ENCODE data around the gene KRT38.

KRT38 gene

GRCh38 chr17:41440531-41441033 is at the start of gene KRT38:
KRT38 (minus strand) TSS chr17:41440983; CDS start chr17:41440921, 62 bp downstream.
- no peak for DNase-seq

DNA sequence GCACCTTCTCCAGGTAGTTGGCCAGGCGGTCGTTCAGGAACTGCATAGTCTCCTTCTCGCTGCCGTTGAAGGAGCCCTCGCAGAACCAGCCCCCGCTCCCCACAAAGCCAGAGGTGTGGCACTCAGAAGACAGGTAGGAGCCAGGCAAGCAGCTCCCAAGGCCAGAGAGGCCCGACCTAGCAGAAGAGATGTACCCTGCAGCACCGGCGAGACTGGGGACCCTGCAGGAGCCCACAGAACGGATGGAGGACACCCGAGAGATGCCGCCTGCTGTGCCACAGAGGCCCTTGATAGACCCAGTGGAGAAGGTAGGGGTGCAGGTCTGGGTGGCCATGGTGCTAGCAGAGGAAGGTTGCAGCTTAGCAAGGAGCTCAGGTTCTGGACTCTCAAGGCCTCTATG is 48.7 kb upstream of the KRT38 start, which contains the start of gene KRT36:
Gene KRT36, minus strand, starts transcription at position 380 of the 400 bp plus-strand sequence. Its CDS starts 46 bp downstream, at position 334.
- DNase-seq: no peak

DNA sequence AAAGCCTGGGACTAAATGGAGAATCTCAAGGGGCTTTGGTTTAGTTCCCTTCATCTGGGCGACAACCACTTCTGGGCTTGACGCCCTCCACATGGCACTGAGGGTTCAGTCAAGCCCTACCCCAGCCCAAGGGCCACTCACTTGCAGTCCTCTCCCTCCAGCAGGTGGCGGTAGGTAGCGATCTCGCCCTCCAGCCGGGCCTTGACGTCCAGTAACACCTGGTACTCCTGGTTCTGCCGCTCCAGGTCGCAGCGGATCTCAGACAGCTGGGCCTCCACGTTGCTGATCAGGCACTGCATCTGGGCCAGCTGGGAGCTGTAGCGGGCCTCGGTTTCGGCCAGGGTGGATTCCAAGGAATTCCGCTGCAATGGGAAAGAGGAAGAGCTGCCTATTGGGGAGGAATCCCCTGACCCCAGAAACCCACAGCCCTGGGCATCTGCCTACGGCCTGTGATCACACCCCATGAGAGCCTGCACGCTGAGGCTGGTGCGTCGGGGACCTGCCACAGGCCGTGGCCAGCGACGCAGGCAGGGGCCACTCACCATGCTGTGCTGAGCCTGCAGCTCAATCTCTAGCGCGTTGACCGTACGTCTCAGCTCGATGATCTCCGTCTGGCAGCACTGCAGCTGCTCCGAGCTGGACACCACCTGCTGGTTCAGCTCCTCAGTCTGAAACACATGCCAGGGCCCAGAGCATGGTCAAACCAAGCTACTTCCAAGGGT is 46.2 kb upstream of the KRT38 start:
- peak in 1 of 2 experiments; percentile 15 for DNase-seq

GRCh38 chr17:41486316-41486715 is 45.5 kb upstream of the KRT38 start:
- no peak for DNase-seq

- no peak for DNase-seq
Observed at GRCh38 chr17:41484920-41485904, 44.4 kb upstream of the KRT38 start.

GRCh38 chr17:41483991-41484826 is 43.4 kb upstream of the KRT38 start:
- no peak for DNase-seq

DNA sequence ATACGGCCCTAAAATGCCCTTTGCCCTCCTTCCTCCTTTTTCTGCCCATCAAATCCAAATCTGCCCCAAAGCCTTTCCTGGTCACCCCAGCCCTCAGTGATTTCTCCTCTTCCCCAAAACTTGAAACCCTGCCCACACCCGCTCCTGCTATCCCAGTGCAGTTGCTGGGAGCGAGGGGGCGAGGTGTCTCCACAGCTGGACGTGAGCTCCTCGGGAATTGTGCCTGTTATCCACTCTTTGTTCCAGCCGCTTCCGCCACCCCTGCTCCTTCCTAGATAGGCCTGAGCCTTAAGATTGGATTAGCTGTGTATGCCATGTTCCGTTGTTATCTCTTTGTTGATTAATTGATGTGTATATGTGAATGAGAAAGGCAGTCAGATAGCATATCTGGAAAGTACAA is 42.7 kb upstream of the KRT38 start:
- no peak for DNase-seq

DNA sequence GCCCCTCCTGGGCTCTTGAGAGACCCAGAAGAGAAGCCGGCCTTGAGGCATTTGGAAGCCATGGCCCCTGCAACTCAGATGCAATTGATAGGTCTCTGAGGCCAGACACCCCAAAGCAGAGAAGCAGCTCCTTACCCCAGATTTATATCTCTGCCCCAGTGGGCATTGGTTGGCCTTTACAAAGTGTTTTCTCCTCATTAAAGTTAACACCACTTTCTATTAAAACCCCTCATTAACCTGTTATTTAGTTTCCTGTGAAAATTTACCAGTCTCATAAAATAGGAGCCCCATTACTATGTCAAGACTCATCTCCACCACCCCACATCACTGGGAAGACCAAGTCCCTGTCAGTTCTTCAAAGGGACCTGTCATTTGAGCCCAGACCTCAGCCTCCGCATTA is 40.3 kb upstream of the KRT38 start, which contains the start of gene KRT35:
Gene KRT35, minus strand, starts transcription at position 116 of the 400 bp plus-strand sequence. Its CDS starts 54 bp downstream, at position 62.
- DNase-seq: no peak

GRCh38 chr17:41480581-41480980 is 39.8 kb upstream of the KRT38 start:
- no peak for DNase-seq

DNA sequence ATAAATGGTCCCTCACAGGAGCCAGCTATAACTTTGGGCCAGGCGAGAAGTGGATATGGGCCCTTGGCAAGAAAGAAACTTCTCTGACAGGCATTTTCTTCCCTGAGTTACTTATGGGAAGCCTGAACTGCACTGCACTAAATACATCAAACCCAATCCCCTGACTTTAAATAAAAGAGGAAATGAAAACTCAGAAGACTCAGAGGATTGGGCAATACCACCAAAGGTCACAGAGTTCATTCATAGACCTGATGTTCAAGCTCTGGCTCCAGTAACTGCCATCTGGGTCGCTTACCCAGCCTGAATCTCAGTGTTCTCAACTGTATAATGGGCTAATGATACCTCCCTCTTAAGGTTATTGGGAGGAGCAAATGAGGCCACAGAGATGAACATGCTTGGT is 39.4 kb upstream of the KRT38 start:
- no peak for DNase-seq

- no peak for DNase-seq
Observed at GRCh38 chr17:41478237-41478636, 37.5 kb upstream of the KRT38 start.

GRCh38 chr17:41476866-41477815 is 36.4 kb upstream of the KRT38 start:
- no peak for DNase-seq

DNA sequence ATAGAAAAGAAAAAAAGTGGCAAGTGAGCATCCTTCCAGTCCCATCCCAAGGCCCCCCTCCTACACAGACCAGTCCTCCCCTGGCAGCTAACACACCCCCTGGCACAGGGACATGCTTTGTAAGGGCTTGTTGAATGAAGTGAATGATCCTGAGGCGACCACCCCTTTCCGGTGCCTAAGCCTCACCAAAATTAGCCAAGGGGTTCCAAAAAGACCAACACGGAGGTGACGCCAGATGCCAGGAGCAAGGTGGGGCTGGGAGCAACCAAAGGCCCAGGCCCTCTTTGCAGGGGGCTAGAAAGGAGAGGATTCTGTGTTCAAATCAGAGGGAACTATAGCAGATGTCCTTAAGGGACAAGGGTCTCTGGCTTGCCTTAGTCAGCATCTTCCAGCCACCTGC is 34.6 kb upstream of the KRT38 start:
- DNase-seq: no peak

GRCh38 chr17:41474863-41475262 is 34.1 kb upstream of the KRT38 start:
- DNase-seq: no peak

DNA sequence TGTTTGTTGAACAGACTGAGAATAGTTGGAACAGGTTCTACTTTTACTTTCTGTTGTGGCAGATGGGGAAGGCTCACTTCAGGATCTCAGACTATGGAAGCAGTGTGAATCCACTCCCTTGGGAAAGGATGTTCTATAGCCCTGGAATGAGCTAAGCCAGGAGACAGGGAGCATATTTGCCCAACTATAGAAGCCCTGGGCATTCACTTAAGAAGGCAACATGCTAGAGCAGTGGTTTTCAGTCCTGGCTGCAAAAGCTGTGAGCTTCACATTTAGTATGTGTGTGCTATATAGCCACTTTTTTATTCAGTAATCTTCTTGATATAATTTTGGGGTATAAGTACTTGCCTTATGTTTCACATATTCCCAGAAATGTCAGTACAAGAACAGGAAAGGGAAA is 27.6 kb upstream of the KRT38 start:
- no peak for DNase-seq

DNA sequence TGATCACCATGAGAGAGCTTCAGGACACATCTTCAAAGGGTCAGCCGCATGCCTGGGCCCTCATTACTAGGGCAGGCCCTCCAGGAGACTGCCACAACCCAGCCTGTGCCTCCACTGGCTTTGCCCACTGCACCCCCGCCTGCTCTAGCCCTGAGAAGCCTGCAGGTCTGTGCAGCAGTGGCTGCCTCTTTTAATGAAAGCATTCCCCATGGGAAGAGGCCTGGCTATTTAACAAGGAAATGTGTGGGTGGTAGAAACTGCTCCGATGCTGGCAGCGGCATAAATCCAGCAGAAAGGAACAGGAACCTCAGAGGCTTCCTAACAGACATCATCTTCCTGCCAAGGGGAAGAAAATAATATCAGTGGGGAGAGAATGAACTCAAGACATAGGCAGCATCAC is 26.8 kb upstream of the KRT38 start:
- DNase-seq: no peak

- DNase-seq: no peak
Observed at GRCh38 chr17:41466988-41467387, 26.2 kb upstream of the KRT38 start, which contains the start of gene KRT32. KRT32 (minus strand) TSS chr17:41467386; CDS start chr17:41467325, 61 bp downstream.

- DNase-seq: no peak
Observed at GRCh38 chr17:41464682-41465081, 23.9 kb upstream of the KRT38 start.

DNA sequence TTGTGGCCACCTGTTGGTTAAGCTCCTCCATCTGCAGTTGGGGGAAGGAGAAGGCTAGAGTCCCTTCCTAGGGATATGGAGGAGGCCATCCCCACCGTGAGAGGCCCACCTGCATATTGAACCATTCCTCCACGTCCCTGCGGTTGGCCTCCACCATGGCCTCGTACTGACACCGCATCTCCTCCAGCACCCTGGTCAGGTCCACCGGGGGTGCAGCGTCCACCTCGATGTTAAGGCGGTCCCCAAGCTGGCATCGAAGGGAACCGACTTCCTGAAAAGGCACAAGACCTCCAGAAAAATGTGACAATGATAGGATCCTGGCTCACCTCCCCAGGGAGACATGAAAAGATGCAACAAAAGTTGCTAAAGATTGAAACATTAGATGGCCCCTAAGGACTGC is 23.4 kb upstream of the KRT38 start:
- DNase-seq: no peak

DNA sequence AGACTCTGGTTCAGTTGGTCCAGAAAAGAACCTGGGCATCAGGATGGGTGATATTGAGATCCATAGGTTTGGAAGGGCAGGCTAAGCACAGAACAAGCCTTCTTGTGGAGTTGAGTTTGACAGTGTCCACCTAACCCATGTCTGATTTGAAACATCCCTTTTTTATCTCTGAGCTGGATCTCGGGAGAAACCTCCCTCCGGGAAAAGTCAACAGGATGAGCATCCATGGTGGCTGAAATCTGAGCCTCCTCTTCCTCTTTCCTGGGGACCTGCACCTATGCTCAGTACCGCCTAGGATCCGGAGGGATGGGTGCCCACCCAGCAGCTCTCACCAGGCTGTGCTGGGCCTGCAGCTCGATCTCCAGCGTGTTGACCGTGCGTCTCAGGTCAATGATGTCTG is 23.0 kb upstream of the KRT38 start:
- DNase-seq: no peak

- no peak for DNase-seq
Observed at GRCh38 chr17:41462705-41463104, 21.9 kb upstream of the KRT38 start.
